HG03139 (cell line): ENCODE results near the gene CDK5RAP1.

Experiments used
- ATAC-seq: cut with Tn5 transposase; IDR thresholded peaks from one replicate; pipeline ENCODE4 v1.9.1; 2021; ENCODE audit not compliant: unreplicated experiment

The CDK5RAP1 gene

DNA sequence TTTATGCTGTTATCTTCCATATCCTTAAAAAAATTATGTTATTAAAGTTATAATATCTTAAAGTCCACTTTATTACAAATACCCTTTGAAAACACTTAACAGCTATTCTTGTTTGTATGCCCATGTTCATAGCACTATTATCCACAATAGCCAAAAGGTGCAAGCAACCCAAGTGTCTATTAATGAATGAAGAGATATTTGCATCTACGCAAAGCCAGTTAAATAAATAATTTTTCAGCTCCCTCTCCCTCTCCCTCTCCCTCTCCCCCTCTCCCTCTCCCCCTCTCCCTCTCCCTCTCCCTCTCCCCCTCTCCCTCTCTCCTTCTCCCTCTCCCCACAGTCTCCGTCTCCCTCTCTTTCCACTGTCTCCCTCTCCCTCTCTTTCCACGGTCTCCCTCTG lies 13.1 kb downstream of the CDK5RAP1 start:
- no peak for ATAC-seq

DNA sequence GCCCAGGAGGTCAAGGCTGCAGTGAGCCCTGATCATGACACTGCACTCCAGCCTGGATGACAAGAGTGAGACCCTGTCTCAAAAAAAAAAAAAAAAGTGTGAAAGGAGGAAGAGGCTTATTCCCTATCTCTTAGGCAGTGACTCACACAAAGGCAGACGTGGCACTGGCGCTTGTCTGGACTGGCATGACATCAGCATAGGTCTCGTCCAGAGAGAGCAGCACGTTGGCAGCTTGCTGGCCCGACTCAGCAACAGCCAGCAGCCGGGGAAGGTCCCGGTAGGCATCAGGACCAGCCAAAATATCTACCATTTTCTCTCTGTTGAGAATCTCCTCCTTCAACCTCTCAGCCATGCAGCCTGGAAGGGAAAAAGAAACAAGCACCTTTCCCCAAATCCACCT lies 14.1 kb downstream of the CDK5RAP1 start:
- no peak for ATAC-seq

DNA sequence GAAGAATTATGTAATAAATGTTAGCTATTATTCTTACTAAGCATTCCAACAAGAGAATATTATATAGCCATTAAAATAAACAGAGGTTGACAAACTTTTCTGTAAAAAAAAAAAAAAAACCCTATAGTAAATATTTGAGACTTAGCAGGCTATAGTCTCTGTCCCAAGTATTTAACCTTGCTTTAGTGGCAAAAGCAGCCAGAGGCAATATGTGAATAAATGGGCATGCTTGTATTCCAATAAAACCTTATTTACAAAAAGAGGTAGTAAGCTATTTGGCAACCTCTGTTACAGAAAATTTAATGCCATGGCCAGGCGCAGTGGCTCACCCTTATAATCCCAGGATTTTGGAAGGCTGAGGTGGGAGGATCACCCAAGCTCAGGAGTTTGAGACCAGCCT lies 14.6 kb downstream of the CDK5RAP1 start:
- no peak for ATAC-seq

DNA sequence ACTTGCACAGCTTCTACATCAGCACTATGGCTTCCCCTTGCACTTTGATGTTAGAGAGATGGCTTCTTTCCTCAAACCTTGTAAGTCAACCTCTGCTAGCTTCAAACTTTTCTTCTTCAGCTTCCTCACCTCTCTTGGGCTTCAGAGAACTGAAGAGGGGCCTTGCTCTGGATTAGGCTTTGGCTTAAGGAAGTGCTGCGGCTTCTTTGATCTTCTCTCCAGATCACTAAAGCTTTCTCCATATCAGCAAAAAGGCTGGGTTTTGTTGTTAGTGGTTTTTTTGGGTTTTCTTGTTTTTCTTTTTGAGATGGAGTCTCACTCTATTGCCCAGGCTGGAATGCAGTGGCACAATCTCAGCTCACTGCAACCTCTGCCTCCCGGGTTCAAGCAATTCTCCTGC lies 24.0 kb downstream of the CDK5RAP1 start:
- ATAC-seq, result no peak

DNA sequence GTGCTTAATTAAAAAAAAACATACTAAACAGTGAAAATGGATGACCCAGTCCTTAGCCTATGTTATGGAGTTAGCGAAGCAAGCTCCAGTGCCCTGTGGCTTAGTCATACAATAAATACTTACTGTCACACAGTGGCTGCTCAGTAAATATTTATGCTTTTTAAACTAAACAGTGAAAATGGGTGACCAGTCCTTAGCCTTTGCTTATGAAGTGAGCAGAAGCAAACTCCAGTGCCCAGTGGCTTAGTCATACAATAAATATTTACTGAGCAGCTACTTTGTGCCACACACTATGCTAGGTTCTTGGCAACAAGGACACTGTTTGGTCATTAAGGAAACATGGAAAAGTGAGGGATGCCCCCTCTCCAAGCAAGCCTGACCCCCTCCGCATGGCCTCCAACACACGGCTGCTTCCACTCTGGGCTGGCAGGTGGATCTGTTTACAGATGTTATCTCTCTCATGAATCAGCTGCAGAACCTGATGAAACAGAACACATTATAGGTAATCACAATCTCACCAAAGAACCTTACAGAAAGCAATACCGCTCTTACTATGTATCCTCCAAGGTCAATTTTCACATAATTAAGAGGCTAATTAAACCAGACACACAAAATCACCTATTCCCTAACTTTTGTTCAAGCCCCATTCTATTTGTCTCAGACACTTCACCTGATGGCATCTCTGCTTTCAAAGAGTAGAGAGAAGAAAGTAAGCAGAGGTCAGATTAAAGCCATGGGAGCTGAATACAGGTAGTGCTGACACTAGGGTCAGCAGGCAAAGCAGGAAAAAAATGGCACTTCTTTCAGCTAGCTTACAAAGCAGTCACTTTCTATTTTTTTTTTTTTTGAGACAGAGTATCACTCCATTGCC lies 27.3 kb downstream of the CDK5RAP1 start:
- no peak for ATAC-seq

DNA sequence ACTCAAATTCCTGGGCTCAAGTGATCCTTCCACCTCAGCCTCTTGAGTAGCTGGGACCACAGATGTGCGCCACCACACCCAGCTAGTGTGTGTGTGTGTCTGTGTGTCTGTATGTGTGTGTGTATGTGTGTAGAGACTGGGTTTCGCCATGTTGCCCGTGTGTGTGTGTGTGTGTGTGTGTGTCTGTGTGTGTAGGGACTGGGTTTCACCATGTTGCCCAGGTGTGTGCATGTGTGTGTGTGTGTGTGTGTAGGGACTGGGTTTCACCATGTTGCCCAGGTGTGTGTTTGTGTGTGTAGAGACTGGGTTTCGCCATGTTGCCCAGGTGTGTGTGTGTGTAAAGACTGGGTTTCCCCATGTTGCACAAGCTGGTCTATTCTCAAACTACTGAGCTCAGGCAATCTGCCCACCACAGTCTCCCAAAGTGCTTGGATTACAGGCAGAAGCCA lies 28.3 kb downstream of the CDK5RAP1 start:
- no peak for ATAC-seq

DNA sequence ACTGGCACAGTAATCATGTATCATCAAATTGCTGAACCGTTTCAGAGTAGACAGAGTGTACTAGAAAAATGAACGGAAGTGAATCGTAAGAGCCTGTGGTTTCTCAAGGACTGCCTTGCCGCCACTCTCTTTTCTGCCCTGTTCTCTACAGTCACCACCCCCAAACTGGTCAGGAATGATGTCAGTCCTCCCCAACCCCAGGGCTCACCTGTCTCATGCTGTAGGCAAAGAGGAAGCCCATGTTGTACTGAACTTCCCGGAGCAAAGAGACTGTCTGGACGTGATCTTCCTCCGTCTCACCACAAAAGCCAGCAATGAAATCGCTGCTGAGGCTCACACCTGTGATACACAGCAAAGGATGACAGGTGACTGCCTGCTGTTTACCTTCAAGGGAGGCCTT lies 31.0 kb downstream of the CDK5RAP1 start:
- ATAC-seq, result no peak

DNA sequence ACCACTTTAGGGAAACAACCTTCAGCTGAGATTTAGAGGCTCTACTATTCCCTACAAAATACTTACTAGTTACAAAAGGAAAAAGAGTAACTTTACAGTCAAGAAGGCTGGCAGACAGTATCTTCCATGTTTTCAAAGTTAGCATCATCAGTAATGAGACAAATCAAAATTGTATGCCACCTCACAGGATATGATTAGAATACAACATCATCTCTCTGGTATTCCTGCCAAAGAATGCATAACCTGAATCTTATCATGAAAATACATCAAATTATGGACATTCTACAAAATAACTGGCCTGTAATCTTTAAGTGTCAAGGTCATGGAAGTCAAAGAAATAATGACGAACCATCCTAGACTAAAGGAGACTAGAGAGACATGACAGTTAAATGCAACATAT lies 38.4 kb downstream of the CDK5RAP1 start:
- no peak for ATAC-seq

DNA sequence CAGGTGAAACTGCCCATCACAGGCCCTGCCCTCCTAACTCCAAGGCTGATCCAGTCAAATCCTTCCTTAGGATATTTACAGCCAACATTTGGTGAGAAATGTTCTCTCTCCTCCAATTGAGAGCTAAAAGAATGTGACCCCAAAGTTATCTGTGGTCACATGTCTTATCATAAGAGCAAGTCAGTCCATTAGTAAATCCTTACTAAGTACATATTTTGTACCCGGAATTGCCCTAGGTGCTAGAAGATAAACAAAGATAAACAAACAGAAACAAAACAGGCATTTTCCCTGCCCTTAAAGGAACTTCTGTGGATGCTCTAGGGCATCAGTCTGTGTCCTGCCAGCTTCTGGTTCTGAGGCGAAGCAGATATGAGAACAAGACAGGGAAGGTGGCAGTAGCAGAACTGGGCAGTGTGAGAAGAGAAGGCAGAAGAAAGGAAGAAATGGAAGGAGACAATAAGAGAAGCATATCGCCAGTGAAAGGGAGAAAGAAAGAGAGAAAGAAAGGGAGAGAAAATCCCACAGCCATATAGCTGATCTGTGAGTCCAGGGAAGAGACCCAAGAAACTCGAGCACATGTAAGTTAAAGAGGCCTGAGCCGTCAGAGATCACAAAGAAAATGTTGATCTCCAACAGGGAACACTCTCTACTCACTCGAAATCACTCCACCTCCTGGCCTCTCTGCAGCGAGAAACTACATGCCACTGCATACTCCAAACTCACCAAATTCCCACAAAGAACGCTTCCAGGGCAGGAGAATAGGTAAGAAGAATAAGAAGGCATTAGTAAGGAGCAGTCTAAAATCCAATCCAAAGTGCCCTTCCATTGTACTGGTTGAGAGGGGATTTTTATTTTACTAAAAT lies 41.7 kb downstream of the CDK5RAP1 start:
- no peak for ATAC-seq

DNA sequence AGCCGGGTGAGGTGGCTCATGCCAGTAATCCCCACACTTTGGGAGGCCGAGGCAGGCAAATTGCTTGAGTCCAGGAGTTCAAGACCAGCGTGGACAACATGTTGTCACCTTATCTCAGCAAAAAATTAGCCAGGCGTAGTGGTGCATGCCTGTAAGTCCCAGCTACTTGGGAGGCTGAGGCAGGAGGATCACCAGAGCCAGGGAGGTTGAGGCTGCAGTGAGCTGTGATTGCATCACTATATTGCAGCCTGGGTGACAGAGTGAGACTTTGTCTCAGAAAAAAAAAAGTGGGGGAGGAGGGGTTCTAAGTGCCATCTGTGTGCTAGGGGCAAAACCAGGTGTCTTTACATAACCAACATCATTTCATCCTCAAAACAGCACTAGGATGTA lies 48.3 kb downstream of the CDK5RAP1 start:
- ATAC-seq, result no peak

DNA sequence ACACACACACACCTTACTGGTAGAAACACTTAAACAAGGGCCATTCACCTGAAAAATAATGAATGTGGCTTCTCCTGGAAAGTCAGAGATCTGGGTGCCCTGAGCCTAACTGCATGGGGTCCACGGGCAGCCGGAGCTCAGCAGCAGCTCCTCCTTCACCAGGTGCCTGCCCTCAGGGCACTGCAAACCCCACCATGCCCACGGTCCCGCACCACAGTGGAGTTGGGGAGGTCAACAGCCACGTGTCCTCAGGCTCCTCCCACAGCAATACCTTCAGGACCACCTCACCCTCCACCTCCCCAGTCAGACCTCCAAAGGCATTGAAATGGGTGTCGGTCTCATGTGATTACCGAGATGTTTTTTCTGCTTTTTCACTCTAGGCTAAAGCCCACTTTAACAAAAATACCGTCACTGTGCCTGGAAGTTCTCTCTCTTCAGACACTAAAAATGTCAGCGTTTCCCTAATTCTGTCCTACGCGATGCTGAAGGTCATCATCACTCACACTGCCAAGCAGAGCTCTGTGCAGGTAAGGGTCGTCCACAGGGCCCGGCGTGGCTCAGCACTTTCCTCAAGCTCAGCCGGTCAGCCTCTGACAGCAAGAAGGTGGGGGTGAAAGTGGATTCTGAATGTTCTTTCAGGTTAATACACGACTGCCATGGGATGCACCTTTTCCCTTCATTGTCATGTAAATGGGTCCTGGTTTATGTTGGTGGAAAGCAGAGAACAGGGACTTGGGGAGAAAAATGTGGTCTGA lies 48.9 kb downstream of the CDK5RAP1 start:
- no peak for ATAC-seq

DNA sequence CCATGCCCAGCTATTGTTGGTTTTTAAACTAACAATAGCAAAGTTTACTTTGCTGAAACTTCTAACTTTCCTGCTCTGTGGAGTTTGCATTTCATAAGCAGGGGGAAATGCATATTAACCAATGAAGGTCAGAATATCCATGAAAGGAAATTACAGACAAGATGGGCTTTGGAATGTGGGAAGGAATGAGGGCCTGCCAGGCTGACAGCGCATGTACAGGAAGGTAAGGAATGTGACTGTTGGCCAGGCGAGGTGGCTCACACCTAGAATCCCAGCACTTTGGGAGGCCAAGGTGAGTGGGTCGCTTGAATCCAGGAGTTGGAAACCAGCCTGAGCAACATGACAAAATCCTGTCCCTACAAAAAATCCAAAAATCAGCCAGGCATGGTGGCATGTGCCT lies 49.6 kb downstream of the CDK5RAP1 start:
- ATAC-seq, result no peak

DNA sequence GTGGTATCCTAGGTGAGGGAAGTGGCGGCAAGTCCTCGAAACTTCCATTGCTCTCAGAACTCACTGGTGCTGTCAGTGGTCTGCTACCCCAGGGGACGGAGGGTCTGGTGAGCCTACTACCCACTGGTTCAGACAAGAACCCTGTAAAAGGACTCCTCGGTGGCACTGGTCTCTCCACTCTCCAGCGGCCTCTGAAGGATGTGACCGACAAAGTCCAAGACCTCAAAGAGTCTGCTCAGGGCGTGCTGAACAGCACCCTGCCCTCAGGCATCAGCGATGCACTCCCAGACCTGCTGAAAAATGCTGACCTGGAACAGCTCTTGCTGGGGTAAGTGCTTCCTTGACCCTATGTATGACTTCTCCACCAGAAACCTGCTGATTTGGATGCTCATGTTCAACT lies 51.8 kb downstream of the CDK5RAP1 start:
- no peak for ATAC-seq

DNA sequence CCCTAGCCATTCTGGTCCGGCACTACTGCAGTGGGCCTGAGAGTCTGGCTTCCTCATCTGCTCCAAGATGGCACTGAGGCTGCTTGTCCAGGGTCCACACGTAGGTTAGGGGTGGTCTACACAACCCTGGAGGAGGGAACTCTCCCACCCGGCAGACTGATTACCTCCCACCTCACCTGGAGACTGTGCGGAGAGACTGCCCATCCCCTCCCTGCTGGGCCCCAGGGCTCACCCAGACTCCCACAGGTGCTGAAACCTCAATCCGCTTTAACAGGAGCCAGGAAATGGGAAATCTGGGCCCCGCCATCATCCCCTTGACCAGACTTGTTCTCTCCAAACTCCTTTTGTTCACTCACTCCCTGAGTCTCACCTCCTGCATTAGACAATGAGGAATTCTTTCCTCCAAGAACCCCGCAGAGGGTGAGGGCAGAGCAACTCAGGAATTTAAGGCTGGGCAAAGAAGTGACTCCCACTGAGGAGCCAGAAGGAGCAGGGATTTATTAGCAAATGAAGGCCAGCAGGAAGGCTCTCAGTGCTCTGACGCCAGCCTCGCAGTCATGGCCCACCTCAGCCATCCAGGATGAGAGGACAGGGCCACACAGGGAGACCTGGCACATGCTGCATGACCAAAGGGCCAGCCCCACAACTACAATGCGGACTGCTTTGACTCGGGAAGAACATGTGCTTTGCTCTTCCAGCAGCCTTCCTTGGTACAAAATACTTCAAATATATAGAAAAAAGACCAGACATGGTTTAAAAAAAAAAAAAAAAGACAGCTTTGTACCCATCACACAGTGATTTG lies 53.0 kb downstream of the CDK5RAP1 start:
- no peak for ATAC-seq

DNA sequence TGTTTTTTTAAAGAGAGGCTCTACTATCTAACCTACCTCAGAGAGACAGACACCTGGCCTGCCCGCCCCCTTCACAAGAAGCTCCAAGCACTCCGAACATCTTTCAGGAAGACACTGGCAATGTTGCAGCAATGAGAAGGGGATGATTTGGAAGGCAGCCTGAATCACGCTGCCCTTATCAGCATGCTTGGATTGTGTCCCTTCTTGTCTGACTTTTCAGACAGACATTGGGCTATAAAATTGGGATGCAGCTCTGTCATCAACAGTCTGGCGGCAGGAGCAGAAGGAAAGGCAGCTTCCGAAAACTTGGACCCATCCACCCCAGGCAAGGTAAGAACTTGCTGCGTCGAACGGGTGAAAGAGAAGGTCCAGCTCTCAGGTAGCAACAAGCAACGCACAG lies 56.0 kb downstream of the CDK5RAP1 start:
- ATAC-seq, result no peak

DNA sequence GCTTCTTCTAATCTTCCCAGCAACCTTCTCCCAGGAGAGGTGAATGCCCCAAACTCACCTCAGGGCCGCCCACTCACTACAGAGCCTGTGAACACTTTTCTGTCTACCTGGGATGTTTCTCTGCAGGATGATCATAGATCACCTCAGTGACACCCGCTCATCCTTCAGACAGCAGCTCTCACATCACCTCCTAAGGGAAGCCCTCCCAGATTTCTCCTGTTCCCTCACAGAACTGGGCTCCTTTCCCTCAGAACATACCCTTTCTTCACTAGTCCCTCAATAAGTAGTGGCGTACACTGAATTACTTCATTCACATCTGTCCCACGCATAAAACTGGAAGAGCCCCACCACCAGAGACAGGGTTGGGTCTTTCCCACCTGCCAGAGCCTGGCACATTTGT lies 57.8 kb downstream of the CDK5RAP1 start:
- ATAC-seq, result no peak

DNA sequence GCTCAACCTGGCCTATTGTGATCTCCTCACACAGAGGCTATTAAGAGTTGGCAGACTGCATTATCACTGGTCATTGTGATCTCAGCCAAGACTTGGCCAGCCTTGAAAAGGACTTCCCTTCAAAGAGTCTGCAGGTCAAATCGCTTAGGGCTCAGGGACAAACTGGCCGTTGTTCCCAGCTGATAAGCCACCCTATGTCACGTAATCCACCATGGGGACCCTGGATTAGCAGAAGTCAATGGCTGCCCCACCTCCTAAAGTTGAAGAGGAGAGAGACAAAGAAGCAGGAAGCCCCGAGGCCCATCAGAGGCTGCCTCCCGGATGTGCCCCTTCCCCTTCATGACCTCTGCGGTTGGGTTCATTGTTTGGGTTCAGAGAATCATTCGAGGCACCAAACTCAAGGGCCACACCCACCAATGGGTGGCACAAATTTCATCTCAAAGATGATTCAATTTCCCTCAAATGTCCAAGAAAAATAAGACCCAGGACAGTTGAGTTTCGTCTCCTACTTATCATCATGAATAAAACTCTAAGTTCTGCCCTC lies 61.7 kb downstream of the CDK5RAP1 start:
- ATAC-seq, result no peak

DNA sequence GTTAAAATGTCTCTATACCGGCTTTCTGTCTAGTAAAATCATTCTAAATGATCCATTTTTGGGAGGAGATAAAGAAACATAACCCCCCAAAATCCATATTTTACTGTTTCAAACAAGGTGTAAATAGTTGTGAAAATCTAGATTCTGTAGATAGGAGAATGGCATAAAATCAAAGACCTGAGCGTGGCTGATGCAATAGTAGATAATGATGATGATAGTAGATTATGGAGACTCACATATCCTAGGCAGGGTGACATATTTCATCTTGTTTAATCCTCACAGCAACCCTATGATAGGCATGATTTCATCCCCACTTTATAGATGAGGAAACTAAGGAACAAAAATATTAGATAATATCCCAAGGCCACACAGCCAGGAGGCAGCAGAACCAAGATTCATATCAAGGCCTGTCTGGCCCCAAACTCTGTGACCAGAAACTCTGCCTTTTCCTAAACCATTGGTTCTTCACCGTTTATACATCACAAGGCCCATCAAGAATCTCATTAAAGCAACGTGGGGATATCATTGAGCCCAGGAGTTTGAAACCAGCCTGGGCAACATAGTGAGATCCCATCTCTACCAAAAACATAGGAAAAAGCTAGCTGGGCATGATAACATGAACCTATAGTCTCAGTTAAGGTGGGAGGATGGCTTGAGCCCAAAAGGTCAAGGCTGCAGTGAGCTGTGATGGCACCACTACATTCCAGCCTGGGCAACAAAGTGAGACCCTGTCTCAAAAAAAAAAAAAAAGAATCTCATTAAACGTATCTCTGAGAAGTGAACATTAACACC lies 62.7 kb downstream of the CDK5RAP1 start:
- ATAC-seq, result no peak

DNA sequence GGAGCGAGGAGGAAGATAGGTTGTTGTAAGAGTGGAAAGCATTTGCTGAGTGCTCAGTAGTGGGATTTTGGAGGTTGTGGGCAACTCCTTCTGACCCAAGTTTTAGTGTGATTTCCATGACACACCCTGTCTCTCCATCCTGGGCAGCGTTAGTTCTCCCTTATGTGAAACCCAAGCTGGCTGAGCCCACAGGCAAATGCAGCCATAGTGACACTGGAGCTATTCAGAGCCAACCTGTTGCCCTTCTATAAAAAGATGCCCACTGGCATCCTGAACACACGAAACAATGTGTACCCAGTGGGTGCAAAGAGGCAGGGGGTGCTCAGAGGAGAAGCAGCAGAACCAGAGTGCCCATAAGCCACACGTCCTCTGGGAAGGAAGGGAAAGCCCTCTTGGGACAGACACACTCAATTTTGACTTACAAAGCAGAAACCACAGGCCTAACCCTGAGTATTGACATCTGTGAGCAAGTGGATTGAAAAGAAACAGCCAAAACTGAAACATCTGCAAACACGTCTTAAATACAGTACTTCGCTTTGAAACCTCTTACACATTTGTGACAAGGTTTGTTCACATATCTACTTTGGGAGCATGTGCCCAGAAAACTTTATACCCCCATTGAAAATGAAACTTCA lies 63.7 kb downstream of the CDK5RAP1 start:
- ATAC-seq, result no peak
